Islet precursor cell (in vitro differentiated cells): ENCODE measurements around the gene RNU1-4.
A peak's percentile ranks its signal among the peaks of the same experiment; 100 is the strongest.
"Not testable (repeated sequence)": the region's sequence is repeated elsewhere in the genome, so short reads cannot be mapped to it uniquely, and the experiment has no call there.

Experiments
- DNase-seq: peaks from one replicate; pipeline ENCODE4 v3.0.0-alpha.2; 2018

The RNU1-4 gene

GRCh38 chr1:16709659-16710087 is 30.6 kb upstream of the RNU1-4 start:
- not testable (repeated sequence) for DNase-seq

DNA sequence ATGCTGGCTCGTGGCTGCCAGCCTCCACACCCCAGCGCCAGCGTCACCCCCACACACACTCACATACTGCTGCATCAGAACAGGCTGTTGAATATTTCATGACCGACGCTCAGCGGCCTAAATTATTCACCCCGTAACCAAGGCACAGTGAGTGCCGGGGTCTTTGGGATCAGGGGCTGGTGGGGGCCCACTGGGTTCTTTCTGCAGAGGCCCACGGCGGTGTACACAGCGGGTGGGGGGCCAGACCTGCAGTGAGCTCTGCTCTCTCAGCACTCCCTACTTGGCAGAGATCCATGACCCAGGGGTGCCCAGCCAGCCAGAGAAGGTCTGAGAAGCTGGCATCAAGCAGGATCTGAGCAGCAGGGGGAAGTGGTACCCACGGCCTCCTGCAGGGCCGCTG is 29.7 kb upstream of the RNU1-4 start:
- DNase-seq, result not testable (repeated sequence)

- peak; percentile 25 for DNase-seq
These were observed 28.2 kb upstream of the RNU1-4 start for GRCh38 chr1:16712131-16712530.

DNA sequence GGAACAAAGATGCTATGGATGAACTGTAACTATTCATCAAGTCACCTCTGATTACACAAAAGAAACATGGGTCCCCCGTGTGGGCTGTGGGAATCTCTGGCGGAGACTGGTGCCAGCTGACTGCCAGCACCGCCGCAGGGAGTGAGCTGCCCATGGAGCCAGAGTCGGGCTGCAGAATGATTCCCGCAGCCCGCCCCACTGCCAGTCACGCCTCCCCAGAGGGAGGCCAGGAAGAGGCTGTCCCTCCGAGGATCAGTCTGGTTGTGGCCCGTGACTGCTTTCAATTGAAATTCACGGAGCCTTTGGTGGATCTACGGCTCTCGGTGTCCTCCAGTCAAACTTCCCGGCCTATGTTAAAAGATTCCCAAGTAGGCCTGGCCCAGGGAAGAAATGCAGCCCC is 27.7 kb upstream of the RNU1-4 start:
- peak; percentile 32 for DNase-seq

DNA sequence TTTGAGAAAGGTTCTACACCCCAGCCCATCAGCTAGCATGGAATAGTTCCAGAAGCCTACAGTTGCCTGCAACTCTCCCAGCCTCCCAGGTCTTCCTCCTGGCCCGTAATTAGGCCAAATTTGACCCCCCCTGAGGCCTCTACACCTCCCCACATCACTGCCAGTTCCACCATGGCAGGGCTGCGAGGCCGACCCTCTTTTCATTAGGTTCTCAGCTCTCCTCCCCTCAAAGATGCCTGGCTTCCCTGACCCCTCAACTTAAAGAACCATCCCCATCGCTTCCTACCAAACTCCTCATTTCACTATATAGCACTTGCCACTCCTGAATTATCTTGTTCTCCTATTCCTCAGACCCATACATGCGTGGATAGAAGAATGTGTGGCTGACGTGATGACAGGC is 27.3 kb upstream of the RNU1-4 start:
- DNase-seq, result not testable (repeated sequence)

DNA sequence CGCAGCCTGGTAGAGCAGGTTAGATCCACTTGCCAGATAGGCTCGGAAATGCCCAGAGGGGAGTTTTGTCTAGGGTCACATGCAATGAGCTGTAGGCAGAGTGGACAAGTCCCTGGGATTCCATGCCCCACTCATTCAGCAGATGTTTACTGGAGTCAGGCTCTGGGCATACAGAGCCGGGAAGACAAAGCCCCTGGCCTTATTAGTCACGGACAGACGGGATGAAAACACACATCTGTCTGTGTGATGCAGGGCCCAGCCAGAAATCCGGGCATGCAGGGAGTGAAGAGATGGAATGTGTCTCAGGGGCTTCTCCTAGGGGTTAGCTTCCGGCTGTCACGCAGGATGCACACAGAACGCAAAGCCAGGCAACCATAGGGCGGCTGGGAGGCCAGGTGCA is 26.8 kb upstream of the RNU1-4 start:
- DNase-seq, result not testable (repeated sequence)

DNA sequence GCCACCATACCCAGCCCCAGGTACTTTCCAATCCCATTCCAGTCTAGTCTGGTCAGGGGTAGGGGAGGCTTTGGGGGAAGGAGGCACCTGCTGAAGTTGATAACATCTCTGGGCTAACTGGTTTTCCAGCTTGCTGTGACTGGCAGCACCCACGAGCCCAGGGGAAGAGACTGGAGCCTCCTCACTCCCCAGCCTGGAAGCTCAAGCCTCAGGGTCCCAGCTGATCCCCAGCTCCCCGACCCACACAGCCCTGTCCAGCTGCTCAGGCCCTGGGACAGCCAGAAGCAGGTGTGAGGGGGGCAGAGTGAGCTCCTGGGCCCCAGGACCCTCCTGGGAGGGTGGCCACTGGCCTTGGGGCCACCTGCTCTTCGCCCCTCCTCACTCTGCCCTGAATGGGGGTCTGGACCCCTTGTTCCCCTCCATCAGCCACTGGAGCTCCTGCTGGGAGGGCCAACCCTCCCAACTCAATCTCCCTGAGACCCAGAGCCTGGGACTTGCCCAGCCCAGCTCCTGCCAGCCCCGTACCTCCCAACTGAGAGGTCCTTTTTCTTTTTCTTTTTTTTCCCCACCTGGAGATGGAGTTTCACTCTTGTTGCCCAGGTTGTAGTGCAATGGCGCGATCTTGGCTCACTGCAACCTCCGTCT is 23.5 kb upstream of the RNU1-4 start:
- DNase-seq, result peak; percentile 63

- peak; percentile 73 for DNase-seq
These were observed 22.8 kb upstream of the RNU1-4 start for GRCh38 chr1:16717336-16718098.

DNA sequence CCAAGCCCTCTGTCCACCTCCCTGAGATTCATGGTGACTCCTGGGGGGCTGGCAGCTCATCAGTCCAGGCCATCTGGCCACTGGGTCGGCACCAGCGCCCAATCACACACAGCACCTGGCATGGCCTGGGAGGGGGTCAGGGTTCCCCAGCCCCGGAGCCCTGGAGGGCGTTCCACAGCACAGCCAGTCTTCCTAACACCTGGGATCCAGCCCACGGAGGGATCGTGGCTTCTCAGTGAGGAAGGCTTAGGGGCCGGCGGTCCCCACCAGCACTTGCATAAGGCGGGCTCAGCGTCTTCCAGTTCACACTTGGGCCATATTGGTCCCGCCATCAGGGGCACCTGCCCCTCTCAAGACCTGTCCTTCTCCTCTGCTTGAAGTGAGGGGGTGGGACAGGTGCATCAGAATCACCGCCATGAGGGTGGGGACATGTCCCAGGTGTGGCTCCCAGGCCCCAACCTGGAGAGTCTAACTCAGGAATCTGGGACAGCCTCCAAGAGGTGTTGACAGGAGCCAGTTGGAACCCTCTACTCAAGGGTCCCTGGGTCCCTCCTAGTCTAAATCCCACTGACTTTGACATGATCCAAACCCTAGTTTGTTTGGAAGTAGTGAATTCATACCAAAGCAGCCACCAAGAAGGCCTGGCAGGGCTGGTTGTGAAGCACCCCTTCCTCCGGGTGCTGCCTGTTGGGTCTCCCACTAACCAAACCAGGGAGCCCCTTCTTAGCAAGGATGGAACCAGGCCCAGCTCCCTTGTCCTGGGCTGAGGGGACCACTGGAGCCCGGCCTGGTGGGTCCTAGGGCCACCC is 22.0 kb upstream of the RNU1-4 start:
- DNase-seq, result peak; percentile 53

DNA sequence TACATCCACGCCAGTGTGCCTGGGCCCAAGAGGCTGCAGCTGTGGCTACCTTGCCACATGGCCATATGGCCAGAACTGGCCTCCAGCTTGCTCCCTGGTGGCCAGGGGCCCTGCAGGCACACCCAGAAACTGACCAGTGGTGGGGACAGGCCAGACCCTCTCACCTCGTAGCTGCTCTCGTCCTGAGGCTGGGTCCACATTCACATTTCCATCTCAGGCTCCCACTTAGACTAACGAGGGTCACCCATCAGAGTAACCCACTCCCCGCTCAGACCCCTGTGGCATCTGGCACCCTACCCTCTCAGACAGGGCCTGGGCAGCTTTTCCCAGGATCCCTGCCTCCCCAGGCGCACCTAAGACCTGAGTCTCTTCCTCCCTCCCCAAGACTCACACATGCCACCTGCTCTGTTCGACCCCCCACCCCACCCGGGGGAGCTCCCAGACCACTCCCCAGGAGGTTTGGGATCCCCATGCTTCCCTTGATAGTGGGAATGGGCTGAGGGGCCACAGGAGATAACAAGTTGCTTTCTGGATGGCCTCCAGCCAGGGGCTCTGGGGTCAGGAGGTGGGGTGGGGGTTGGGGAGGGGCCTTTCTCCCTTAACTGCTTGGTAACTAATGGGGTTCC is 21.3 kb upstream of the RNU1-4 start:
- peak; percentile 45 for DNase-seq

GRCh38 chr1:16719571-16720350 is 20.6 kb upstream of the RNU1-4 start:
- DNase-seq, result peak; percentile 49

DNA sequence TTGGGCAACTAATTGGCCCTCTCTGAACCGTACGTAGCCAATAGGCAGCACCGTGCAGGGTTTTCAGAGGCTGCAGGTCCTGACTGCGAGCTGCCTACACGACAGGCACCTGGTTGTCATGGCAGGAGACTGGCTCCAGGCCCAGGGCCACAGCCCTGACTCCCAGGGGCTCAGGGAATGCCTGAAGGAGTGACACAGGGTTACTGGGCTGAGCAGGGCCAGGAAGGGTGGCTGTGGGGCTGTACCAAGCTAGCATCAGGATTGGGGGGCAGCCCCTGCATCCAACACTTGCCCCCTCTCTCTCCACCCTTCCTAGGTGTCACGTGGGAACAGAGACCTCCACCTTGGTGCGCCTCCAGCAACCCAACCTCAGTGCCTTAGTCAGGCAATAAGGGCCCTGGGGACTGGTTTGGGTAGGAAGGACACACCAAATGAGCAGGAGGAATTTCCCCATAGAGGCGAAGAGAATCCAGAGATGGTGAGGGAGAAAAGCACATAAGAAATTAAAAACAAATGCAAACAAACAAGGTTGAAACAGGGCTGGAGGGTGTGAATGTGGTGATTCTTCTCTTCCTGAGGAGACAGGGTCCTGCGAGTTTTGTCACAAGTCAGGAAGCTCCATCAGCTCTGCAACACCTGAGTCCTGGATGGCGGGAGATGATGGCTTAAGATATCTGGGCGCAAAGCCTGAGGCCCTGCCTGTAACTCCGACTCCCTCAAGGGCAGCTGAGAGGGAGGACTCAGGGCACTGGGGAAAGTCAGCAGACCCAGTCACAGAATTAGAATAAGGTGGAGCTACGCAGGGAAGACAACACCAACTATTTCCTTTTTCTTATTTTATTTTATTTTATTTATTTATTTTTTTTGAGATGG is 19.7 kb upstream of the RNU1-4 start:
- DNase-seq, result peak; percentile 51

GRCh38 chr1:16721871-16722641 is 18.3 kb upstream of the RNU1-4 start:
- peak; percentile 16 for DNase-seq

DNA sequence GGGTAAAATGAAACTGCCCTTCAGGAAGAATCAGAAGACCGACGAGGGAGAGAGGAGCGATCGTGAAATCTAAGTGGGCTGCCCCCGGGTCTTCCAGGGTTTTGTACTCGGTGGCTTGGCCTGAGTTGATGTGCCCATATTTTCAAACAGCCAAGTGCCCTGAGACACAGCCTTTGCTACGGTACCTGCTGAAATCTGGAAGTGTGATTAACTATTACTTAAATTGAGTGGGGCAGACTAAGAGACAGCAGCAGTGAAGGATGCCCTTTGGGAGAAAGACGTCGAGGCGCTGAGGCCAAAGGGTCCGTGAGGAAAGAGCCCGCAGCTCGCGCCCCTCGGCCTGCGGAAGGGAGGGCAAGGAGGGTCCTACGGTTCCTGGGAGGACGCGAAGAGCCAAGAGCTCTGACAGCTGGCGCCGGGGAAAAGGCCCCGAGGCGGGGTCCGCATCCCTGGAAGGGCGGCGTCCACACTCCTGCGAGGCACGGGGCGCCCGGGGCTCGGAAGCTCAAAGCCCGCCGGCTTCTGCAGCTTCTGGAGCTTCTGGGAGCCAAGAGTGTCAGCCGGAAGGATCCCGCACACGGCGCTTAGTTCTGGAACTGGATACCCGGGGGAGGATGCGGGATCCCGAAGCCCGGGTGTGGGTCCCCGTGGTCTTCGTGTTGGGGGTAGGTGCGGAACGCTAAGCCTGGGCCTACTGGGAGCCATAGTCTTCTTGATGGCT is 15.4 kb upstream of the RNU1-4 start:
- DNase-seq, result peak; percentile 56

- DNase-seq, result peak; percentile 53
These were observed 14.7 kb upstream of the RNU1-4 start for GRCh38 chr1:16725439-16726245.

GRCh38 chr1:16727190-16728111 is 12.9 kb upstream of the RNU1-4 start:
- peak; percentile 71 for DNase-seq

GRCh38 chr1:16728243-16728949 is 11.9 kb upstream of the RNU1-4 start:
- DNase-seq, result peak; percentile 46
